Astrocyte (in vitro differentiated cells and primary cell): Measurements from ENCODE around the gene DERL2.

Experiments
- EZH2 ChIP-seq: IDR thresholded peaks from 2 replicates; pipeline ENCODE4 v1.6.1; 2012; ENCODE audit warnings: mild to moderate bottlenecking, low read length, inconsistent platforms; ENCODE audit not compliant: insufficient read depth
- TF ChIP-seq, protein P1 (sequence below): IDR thresholded peaks from 2 replicates; pipeline ENCODE4 v1.5.1; 2011; ENCODE audit warnings: low read depth, mild to moderate bottlenecking, inconsistent platforms, low read length, moderate library complexity; ENCODE audit not compliant: insufficient read depth

DNA sequence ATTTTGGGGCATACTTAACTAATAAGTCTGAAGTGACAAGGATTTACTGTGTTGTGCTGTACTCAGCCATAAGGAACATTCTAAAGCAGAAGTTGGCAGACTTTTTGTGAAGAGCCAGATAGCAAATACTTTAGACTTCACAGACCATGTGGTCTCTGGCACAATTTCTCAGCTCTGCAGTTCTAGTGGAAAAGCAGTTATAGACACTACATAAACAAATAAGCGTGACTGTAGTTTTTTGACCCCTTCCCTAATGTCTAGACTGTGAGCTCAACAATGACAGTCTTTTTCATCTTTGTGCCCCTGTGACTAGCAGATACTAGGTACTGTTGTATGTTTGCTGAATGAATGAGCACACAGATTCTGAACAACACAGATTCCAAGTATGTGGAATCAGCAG, 61.1 kb downstream of the DERL2 start:
- TF ChIP-seq, protein P1, sequence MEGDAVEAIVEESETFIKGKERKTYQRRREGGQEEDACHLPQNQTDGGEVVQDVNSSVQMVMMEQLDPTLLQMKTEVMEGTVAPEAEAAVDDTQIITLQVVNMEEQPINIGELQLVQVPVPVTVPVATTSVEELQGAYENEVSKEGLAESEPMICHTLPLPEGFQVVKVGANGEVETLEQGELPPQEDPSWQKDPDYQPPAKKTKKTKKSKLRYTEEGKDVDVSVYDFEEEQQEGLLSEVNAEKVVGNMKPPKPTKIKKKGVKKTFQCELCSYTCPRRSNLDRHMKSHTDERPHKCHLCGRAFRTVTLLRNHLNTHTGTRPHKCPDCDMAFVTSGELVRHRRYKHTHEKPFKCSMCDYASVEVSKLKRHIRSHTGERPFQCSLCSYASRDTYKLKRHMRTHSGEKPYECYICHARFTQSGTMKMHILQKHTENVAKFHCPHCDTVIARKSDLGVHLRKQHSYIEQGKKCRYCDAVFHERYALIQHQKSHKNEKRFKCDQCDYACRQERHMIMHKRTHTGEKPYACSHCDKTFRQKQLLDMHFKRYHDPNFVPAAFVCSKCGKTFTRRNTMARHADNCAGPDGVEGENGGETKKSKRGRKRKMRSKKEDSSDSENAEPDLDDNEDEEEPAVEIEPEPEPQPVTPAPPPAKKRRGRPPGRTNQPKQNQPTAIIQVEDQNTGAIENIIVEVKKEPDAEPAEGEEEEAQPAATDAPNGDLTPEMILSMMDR, result no peak
- no peak for TF ChIP-seq EZH2
